ENCODE measurements around the gene EMID1.
"Not testable (repeated sequence)": the region's sequence is repeated elsewhere in the genome, so short reads cannot be mapped to it uniquely, and the experiment has no call there.

Gene EMID1

DNA sequence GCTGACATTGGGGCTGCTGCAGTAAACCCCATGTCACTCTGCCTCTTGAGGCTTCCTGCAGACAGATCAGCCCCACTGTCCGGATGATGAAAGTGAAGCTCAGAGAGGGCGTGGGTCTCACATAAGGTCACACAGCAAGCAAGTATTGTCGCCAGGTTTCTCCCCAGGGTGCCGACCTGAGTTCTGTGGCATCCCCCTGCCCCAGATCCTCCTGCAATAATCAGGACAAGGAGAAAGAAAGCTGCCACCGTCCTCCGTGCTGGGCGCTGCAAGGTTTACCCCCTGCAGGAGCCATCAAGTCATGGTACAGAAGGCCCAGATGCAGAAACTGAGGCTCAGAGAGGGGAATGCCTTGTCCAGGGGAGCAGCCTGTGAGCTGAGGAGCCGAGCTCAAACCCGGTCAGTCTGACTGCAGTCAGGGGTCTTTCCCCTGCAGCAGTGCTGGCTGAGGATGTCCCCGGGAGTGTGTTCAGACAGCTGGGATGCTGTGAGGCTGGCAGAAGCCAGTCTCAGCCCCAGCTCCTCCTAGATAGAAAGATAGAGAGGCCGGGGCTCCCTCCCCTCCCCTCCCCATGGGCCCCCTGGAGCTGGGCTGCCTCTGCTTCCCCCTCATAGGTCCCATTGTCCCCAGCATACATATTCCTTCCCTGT, 13.2 kb downstream of the EMID1 start:
- in situ Hi-C loops (cut with MboI; ENCODE audit: low pct_unique_long_range_greater_than_20kb, low sequenced_read_pairs, unreplicated experiment): no loop called here
- TF ChIP-seq, protein P1, sequence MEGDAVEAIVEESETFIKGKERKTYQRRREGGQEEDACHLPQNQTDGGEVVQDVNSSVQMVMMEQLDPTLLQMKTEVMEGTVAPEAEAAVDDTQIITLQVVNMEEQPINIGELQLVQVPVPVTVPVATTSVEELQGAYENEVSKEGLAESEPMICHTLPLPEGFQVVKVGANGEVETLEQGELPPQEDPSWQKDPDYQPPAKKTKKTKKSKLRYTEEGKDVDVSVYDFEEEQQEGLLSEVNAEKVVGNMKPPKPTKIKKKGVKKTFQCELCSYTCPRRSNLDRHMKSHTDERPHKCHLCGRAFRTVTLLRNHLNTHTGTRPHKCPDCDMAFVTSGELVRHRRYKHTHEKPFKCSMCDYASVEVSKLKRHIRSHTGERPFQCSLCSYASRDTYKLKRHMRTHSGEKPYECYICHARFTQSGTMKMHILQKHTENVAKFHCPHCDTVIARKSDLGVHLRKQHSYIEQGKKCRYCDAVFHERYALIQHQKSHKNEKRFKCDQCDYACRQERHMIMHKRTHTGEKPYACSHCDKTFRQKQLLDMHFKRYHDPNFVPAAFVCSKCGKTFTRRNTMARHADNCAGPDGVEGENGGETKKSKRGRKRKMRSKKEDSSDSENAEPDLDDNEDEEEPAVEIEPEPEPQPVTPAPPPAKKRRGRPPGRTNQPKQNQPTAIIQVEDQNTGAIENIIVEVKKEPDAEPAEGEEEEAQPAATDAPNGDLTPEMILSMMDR (IDR thresholded peaks at IDR 0.05; ENCODE audit: extremely low read depth, insufficient read depth, missing control alignments): no peak
- DNase-seq (ENCODE audit: low spot score): no peak

GRCh38 chr22:29219409-29219782, 13.7 kb downstream of the EMID1 start:
- in situ Hi-C loops (cut with MboI; ENCODE audit: low pct_unique_long_range_greater_than_20kb, low sequenced_read_pairs, unreplicated experiment); DNase-seq (ENCODE audit: low spot score): not testable (repeated sequence)

DNA sequence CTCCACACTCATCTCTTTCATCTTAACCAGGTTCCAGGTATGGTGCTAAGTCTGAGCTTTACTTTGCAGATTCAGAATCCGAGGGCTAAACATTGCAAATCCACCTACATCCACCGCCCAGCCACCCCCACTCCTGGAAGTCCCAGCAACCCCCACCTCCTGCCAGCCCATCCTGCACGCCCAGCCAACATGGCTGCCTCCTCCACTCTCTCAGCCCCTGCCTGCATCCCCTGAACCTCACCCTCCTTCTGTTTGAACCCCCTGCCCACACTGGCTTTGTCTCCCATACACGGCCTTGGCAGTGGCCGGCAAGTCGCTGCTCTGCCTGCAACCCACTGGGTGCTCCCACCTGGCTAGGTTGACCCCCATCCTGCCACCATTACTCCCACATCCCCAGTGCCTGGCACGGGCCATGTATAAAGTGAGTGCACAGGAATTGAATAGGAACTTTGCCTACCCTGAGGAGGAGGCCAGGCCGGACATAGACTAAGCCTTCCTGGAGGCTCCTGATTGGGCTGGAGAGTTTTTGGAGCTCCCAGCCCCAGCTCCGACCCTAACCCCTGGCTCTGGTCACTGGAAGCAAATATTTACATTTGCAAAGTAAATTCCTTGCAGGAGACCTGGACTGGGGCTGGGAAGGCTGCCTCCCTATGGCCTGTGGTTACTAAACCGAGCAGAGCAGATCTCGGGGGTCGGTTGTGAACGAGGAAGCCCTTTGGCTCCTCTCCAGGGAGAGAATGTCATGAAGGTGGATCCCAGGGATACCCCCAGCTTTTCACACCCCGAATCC, 14.4 kb downstream of the EMID1 start:
- in situ Hi-C loops (cut with MboI; ENCODE audit: low pct_unique_long_range_greater_than_20kb, low sequenced_read_pairs, unreplicated experiment): no loop called here
- DNase-seq (ENCODE audit: low spot score): no peak
- TF ChIP-seq, protein P1 (IDR thresholded peaks at IDR 0.05; ENCODE audit: extremely low read depth, insufficient read depth, missing control alignments): no peak

DNA sequence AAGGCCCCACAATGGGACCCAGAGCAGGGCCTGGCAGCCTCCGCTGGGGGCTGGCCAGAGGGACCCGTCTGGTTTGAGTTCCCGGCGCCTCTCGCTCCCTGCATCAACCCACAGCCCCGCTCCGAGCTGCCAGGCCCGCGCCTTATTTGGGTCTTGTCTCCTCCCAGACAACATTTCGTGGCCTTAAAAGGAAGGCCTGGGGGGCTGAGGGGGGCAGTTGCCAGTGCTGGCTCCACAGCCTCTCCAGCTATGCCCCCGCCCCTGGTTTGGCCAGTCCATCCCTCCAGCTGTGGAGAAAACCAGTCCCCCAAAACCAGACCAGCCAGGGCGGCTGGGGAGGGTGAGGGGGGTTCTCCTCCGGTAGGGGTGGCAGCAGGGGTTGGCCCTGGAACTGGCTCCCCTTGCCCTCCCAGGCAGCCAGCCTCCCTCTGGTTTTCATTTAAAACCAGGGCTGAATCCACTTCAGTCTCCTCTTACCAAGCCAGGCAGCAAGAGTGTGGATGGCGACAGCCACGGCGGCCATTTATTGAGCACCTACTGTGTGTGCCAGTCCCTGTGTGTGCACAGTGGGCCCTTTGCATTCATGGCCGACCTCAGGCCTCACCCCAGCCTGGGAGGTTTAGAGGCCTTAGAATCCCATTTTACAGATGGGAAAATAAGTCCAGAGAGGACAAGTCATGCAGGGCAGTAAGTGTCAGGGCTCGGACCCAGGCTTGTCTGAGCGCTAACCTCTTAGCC, 18.6 kb downstream of the EMID1 start:
- TF ChIP-seq, protein P1 (IDR thresholded peaks at IDR 0.05; ENCODE audit: extremely low read depth, insufficient read depth, missing control alignments): no peak
- in situ Hi-C loops (cut with MboI; ENCODE audit: low pct_unique_long_range_greater_than_20kb, low sequenced_read_pairs, unreplicated experiment): no loop called here
- DNase-seq (ENCODE audit: low spot score): no peak

DNA sequence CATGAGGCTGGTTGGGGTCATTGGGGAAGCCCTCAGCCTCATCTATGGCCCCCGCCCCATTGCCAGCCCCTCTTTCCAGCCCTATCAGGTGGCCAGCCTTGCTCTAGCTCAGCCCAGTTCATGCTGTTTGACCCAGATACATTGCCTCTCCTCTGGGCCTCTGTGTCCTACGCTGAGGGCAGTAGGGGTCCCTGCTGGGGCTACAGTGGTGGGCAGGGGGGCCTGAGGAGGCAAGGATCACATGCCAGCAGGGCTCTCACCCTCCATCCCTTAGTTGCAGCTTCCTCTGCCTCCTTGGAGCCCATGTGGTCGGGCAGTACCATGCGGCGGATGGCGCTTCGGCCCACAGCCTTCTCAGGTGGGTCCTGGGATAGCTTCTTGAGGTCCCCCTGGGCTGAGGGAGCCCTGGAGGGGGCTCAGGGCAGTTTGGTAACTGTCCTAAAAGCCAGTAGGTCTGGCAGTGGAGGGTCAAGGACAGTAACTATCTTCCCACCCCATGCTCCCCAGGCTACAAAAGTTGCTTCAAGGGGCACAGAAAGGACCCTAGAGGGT, 19.2 kb downstream of the EMID1 start:
- TF ChIP-seq, protein P1 (IDR thresholded peaks at IDR 0.05; ENCODE audit: extremely low read depth, insufficient read depth, missing control alignments): no peak
- in situ Hi-C loops (cut with MboI; ENCODE audit: low pct_unique_long_range_greater_than_20kb, low sequenced_read_pairs, unreplicated experiment): loop anchor here (25.0 kb wide), 1 partner anchor 188 kb away; no protein-coding TSS in a partner anchor
- DNase-seq (ENCODE audit: low spot score): no peak

GRCh38 chr22:29225422-29226090, 19.9 kb downstream of the EMID1 start:
- in situ Hi-C loops (cut with MboI; ENCODE audit: low pct_unique_long_range_greater_than_20kb, low sequenced_read_pairs, unreplicated experiment): loop anchor here (25.0 kb wide), 1 partner anchor 188 kb away; no protein-coding TSS in a partner anchor
- TF ChIP-seq, protein P1 (IDR thresholded peaks at IDR 0.05; ENCODE audit: extremely low read depth, insufficient read depth, missing control alignments): no peak
- no peak for DNase-seq (ENCODE audit: low spot score)
